Fibroblast of upper back skin (primary cell): ENCODE data around the gene FLRT1.
A peak's percentile ranks its signal among the peaks of the same experiment; 100 is the strongest.
"Not testable (repeated sequence)": the region's sequence is repeated elsewhere in the genome, so short reads cannot be mapped to it uniquely, and the experiment has no call there.

ENCODE experiments used
- DNase-seq: peaks from one replicate; pipeline ENCODE4 v3.0.0-alpha.2; 2013

Gene FLRT1

GRCh38 chr11:64027651-64028397, 7.9 kb upstream of the FLRT1 start:
- DNase-seq, result no peak

- DNase-seq, result peak; percentile 35
Observed at GRCh38 chr11:64028398-64029115, 7.2 kb upstream of the FLRT1 start.

GRCh38 chr11:64029773-64030172, 6.0 kb upstream of the FLRT1 start:
- DNase-seq, result no peak

GRCh38 chr11:64031001-64031400, 4.7 kb upstream of the FLRT1 start:
- DNase-seq, result no peak

GRCh38 chr11:64032050-64032449, 3.7 kb upstream of the FLRT1 start:
- peak; percentile 25 for DNase-seq

- no peak for DNase-seq
Observed at GRCh38 chr11:64034411-64034811, 1.3 kb upstream of the FLRT1 start.

GRCh38 chr11:64035081-64035524, 628 bp upstream of the FLRT1 start:
- no peak for DNase-seq

- DNase-seq, result peak; percentile 47
Observed at GRCh38 chr11:64036087-64037026, 626 bp downstream of the FLRT1 start.

GRCh38 chr11:64037027-64037634, 1.4 kb downstream of the FLRT1 start:
- no peak for DNase-seq

GRCh38 chr11:64038500-64038899, 2.8 kb downstream of the FLRT1 start:
- no peak for DNase-seq

- DNase-seq, result no peak
Observed at GRCh38 chr11:64039012-64039665, 3.4 kb downstream of the FLRT1 start.

GRCh38 chr11:64040684-64041322, 5.1 kb downstream of the FLRT1 start:
- no peak for DNase-seq

GRCh38 chr11:64041846-64042245, 6.1 kb downstream of the FLRT1 start:
- no peak for DNase-seq

- no peak for DNase-seq
Observed at GRCh38 chr11:64042301-64042700, 6.6 kb downstream of the FLRT1 start.

GRCh38 chr11:64043545-64043944, 7.8 kb downstream of the FLRT1 start:
- no peak for DNase-seq

GRCh38 chr11:64044730-64045393, 9.1 kb downstream of the FLRT1 start:
- no peak for DNase-seq

GRCh38 chr11:64045700-64046099, 10.0 kb downstream of the FLRT1 start:
- DNase-seq, result no peak

- DNase-seq, result not testable (repeated sequence)
Observed at GRCh38 chr11:64047373-64047772, 11.6 kb downstream of the FLRT1 start.

- no peak for DNase-seq
Observed at GRCh38 chr11:64048042-64048854, 12.5 kb downstream of the FLRT1 start.

- no peak for DNase-seq
Observed at GRCh38 chr11:64049509-64049908, 13.8 kb downstream of the FLRT1 start.
